GM18909 (cell line): ENCODE results near the gene XRCC6.
"Not testable (repeated sequence)": the region's sequence is repeated elsewhere in the genome, so short reads cannot be mapped to it uniquely, and the experiment has no call there.

Experiments used
- ATAC-seq: cut with Tn5 transposase; IDR thresholded peaks from one replicate; pipeline ENCODE4 v1.9.1; 2021; ENCODE audit warnings: mild to moderate bottlenecking; ENCODE audit not compliant: unreplicated experiment, poor library complexity

Gene XRCC6

DNA sequence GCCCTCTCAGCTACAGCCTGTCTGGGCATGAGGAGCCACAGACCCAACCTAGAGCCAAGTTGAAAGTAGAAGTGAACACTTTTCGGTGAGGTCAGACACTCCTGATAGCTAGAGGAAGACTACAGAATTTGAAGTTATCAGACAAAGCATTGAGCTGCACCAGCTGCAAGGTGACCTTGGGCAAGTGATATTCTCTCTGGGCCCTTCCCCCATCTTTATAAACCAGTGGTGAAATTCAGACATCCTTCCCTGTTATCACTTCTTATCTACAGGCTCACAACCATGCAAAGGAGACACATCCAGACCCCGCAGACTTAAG is 23.5 kb upstream of the XRCC6 start:
- no peak for ATAC-seq

DNA sequence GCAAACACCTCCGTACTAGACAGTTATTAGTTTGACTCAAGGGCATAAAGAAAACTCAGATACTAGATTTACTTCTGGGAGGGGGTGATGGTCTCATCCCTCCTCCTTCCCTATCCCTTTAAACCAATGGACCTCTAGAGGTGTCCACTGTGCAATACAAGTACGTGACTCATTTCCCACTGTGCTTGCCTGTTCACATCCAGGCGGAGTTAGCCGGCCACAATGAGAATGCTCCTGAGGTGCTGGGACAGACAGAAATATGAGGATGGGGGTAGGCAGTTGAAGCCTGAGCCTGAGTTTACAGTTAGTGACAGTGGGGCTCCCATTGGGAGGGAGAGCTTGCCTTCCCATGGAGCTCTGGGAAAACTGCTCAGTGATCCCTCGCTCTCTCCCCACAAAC is 23.0 kb upstream of the XRCC6 start:
- ATAC-seq: no peak

DNA sequence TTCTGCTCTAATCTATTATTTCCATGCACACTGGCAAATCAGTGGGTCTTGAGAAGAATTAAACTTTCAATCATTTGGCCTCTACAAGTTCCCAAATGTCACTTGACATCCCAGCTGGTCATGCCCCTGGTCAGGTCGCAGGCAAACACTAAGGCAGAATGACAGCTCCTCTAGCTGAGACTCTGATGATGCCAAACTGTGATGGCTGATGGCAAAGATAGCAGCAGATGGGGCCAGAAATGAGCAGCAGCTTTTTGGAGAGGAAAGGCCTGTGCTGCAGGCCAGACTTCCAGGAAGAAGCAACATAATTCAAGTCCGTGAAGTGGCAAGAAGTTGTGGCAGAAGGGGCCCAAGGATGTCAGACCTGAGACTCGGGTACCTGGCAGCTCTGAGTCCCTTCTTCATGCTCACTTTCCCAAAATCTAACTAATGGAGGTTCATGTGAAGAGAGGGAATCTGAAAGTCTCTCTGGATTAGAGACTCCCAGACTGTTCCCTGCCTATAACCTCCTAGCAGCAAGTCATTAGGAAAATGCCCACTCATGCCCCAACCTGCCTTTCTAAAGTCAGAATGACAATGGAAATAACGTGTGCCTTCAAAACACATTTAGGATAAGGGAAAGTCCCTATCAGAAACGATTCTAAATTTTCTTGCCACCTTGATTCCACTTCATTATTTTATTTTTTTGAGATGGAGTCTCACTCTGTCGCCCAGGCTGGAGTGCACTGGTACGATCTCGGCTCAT is 22.0 kb upstream of the XRCC6 start:
- ATAC-seq: no peak

DNA sequence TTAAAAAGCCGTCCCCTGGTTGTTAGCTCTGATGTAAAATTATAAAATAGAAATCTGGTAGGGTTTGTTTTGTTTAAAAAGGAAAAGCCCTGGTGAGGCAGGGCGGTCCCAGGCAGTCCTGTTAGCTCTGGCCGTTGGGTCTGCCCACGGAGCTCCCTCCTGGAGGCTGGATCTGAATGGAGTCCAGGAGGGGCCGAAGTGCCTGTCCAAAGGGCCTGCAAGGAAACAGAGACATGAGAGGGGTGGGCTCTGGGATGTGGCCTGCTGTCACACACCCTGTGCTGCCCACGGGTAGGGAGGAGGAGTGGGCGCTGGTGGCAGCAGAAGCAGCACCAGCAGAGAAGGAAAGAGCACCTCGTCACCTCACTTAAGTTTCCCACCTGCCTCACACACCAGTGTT is 20.1 kb upstream of the XRCC6 start:
- ATAC-seq: no peak

DNA sequence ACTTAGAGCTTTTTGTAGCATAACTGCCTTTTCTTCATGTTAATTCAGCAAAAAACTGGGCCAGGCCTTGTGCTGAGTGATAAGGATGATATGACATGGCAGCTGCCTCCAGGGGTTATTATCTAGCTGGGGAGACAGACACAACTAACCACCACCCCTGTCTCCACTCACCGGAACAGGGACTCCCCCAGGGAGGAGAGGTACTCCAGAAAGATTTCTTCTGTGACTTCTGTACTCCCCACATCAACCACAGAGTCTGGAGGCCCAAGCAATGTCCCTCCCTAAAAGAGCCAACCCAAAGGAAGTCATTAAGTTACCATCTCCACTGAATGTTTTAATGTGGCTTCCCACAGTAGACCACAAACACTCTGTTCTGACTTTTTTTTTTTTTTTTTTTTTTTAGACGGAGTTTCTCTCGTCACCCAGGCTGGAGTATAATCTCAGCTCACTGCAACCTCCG is 17.2 kb upstream of the XRCC6 start:
- peak; percentile 79 for ATAC-seq

DNA sequence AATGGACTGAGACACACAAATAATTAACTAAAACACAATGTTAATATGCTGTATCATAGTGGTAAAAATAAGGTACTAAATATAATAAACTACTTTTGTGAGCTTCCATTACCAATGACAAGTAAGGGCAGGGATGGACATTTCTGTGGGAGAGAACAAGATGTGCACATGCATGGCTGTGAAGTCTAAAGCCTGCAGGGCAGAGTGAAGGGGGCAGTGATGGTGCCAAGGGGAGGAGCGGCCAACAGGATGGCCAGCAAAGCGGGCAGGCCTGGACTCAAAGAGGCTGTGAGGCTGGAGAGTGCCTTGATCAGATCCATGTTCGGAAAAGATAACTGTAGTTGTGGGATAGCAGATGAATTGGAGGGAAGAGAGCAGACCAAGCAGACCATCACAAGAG is 12.7 kb upstream of the XRCC6 start:
- ATAC-seq: no peak

DNA sequence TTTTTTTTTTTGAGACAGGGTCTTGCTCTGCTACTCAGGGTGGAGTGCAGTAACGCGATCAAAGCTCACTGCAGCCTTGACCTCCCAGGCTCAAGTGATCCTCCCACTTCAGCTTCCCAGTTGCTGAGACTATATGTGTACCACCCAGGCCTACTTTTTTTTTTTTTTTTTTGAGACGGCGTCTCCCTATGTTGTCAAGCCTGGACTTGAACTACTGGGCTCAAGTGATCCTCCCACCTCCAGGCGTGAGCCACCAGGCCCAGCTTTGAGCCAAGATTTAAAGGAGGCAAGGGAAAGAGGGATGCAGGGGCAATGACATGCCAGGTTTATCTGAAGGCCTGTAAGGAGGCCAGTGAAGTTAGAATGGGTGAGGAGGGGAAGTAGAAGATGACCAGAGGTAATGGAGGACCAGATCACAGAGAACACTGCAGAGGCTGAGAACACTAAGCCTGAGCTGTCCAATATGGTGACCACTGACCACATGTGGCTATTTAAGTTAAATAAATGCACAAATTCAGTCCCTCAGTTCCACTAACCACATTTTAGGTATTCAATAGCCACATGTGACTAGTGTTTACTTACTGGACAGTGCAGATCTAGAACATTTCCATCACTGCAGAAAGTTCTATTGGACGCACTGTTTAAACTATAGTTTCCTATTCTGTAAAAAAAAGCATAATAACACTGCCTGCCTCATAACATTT is 8.3 kb upstream of the XRCC6 start:
- no peak for ATAC-seq

DNA sequence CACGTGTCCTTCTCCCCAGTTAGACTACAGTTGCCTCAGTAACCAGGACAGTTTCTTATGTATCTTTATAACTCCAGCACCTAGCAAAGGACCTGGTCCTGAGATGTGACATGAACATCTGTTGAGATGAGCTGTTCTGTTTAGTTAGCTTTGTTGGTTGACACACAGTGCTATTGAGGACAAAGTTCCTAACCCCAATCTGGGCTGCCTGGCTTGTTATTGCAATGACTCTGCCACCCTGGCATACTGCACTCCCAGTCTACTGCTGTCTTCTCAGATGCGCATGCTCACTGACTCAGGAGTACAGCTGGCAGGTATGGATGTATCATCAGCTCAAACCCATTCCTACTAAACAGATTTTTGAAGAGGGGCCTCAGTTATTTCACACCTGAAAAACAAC is 7.6 kb upstream of the XRCC6 start:
- no peak for ATAC-seq

DNA sequence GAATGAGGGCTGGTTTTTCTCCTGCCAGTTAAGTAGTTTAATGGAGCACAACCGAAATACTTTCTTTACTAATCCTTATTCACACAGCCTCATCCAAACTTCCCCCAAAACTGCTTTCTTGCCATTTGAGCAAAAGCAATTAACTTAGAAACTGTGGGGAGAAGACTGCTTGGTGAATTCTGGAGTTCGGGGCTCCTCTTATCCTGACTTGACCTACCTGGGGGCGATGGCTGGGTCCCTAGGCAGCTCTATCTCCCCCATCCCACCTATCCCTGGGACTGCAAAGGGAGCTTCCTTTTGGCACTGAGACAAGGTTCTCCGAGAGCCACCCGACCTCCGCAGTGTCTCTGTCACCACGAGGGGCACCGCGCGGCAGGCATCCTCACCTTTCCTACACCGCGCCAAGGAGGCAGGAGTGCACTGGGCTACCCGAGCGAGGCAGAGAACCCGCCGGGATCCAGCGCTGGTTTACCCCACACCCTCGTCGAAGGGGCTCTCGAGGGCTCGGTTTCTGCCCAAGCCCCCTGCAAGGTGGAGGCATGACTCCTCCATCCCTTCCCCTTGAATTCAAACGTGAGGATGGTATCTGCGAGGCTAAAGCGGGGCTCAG is 1.0 kb upstream of the XRCC6 start:
- ATAC-seq: peak; percentile 21

DNA sequence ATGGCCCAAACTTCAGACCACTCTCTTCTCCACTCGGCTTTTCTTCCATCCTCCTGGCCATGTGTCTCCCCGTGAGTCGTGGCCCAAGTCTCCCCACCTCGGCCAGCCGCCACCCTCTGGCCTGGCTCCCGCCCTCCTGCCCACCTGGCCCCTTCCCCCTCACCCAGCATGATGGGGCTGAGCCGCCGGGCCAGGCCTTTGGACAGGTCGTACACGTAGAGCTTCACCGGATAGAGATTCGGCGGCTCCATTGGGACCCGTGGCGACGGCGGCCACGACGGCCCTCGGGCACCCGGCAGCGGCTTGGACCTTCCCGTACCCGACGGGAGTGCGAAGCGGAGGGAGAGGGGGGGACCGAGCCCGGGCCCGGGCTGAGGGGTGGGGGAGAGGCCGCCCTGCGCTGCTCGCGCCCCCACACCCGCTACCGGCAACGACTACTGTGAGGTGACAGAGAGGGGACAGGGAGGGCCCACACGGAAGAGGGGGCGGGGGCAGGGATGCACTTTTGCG is 451 bp upstream of the XRCC6 start, which contains the start of gene DESI1:
Gene DESI1 (minus strand): TSS at position 455 of the 510 bp plus-strand sequence. CDS start 204 bp downstream, at position 251.
- peak; percentile 26 for ATAC-seq

DNA sequence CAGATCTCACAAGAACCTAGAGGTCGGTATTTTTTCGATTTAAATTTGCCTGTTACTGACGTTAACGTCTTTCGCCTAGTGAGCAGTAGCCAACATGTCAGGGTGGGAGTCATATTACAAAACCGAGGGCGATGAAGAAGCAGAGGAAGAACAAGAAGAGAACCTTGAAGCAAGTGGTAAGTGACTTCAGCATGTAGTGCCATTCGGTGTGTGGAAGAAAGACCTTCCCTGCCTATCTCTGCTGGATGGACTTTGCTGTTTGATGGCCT is 750 bp downstream of the XRCC6 start:
- ATAC-seq: no peak

DNA sequence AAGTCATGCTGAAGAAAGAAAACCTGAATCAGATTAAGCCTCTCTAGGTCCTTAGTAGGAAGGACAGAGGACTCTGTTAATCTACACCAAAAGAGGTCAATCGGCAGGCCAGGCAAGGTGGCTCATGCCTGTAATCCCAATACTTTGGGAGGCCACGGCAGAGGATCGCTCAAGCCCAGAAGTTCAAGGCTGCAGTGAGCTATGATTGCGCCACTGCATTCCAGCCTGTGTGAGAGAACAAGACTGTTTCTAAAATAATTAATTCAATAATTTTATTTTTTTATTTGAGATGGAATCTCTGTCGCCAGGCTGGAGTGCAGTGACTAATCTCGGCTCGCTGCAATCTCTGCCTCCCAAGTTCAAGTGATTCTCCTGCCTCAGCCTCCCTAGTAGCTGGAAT is 4.5 kb downstream of the XRCC6 start:
- ATAC-seq: no peak

DNA sequence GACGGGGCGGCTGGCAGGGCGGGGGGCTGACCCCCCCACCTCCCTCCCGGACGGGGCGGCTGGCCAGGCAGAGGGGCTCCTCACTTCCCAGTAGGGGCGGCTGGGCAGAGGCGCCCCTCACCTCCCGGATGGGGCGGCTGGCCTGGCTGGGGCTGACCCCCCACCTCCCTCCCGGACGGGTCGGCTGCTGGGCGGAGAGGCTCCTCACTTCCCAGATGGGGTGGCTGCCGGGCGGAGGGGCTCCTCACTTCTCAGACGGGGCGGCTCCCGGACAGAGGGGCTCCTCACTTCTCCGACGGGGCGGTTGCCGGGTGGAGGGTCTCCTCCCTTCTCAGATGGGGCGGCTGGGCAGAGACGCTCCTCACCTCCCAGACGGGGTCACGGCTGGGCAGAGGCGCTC is 10.0 kb downstream of the XRCC6 start:
- ATAC-seq: not testable (repeated sequence)

DNA sequence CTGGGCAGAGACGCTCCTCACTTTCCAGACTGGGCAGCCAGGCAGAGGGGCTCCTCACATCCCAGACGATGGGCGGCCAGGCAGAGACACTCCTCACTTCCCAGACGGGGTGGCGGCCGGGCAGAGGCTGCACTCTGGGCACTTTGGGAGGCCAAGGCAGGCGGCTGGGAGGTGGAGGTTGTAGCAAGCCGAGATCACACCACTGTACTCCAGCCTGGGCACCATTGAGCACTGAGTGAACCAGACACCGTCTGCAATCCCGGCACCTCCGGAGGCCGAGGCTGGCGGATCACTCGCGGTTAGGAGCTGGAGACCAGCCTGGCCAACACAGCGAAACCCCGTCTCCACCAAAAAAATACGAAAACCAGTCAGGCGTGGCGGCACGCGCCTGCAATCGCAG is 10.5 kb downstream of the XRCC6 start:
- not testable (repeated sequence) for ATAC-seq

DNA sequence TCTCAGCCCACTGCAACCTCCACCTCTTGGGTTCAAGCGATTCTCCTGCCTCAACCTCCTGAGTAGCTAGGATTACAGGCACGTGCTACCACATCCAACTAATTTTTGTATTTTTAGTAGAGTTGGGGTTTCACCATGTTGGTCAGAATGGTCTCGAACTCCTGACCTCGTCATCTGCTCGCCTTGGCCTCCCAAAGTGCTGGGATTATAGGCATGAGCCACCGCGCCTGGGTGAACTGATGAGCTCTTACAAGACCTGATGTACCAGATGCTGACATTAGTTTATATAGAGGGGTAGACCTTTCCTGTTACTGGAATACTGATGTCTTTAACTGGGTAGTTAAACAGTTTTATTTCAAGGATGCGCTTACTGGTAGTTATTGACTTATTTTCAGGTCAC is 13.5 kb downstream of the XRCC6 start:
- ATAC-seq: not testable (repeated sequence)

DNA sequence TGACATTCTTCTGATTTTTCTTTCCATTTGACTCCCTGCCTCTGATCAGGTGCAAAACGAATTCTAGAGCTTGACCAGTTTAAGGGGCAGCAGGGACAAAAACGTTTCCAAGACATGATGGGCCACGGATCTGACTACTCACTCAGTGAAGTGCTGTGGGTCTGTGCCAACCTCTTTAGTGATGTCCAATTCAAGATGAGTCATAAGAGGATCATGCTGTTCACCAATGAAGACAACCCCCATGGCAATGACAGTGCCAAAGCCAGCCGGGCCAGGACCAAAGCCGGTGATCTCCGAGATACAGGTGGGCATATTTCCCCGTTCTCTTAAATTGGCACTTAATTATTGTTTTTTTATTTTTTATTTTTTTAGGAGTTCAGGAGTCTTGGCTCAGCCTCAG is 15.4 kb downstream of the XRCC6 start:
- no peak for ATAC-seq

DNA sequence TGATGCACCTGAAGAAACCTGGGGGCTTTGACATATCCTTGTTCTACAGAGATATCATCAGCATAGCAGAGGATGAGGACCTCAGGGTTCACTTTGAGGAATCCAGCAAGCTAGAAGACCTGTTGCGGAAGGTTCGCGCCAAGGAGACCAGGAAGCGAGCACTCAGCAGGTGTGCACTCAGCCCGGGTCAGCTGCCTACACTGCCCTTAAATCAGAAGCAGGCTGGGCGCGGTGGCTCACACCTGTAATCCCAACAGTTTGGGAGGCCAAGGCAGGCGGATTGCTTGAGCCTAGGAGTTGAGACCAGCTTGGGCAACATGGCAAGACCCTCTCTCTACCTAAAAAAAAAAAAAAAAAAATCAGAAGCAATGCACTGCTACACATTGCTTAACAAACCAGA is 16.5 kb downstream of the XRCC6 start:
- not testable (repeated sequence) for ATAC-seq

DNA sequence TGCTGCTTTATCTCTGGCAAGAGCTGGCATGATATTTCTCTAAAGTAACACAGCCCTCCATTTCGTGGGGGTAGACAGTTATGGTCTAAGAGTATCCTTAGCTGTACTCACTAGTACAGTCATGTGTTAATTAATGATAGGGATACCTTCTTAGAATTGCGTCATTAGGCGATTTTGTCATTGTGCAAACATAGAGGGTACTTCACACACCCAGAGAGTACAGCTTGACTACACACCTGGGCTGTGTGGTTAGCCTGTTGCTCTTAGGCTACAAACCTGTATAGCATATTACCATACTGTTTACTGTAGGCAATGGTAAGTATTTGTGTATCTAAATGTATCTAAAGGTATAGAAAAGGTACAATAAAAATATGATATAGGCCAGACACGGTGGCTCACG is 17.0 kb downstream of the XRCC6 start:
- ATAC-seq: no peak

DNA sequence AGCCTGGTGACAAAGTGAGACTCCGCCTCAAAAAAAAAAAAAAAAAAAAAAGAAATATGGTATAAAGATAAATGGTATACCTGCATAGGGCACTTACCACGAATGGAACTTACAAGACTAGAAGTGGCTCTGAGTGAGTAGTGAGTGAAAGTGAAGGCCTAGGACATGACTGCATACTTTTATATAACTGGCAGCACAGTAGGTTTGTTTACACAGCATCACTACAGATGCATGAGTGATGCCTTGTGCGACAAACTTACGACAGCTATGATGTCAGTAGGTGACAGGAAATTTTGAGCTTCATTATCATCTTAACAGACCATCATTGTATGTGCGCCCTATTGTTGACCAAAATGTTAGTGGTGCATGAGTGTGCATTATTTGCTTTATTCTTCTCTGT is 17.7 kb downstream of the XRCC6 start:
- ATAC-seq: no peak

DNA sequence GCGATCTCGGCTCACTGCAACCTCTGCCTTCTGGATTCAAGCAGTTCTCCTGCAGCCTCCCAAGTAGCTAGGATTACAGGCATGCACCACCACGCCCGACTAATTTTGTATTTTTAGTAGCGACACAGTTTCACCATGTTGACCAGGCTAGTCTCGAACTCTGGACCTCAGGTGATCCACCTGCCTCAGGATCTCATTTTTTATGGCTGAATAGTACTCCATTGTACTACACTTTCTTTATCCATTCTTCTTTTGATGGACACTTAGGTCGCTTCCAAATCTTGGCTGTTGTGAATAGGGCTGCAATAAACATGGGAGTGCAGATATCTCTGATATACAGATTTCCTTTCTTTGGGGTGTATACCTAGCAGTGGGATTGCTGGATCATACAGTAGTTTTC is 20.8 kb downstream of the XRCC6 start:
- no peak for ATAC-seq

DNA sequence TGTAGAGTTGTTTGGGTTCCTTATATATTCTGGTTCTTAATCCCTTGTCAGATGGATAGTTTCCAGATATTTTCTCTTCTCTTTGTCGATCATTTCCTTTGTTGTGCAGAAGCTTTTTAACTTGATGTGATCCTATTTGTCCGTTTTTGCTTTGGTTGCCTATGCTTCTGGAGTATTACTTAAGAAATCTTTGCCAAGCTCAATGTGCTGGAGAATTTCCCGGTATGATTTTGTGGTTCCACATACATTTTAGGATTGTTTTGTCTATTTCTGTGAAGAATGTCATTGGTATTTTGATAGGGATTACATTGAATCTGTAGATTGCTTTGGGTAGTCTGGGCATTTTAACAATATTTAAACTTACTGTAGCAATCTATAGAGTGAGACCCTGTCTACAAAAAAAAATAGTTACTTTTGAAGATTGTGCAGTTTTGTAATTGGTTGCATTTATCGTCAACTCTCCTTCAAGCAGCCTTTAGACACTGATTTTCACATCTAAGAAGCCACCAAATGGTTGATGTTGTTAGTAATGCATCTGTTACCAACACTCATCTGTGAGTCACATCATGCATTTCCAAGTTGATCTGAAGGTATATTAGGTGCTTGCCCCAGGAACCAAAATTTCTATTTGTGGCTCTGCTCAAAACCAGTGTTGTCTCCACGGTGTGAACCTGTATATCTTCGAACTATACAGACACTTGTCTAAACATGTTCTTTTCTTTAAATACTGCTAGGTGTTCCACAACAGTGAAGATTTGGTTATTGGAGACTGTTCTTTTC is 21.4 kb downstream of the XRCC6 start:
- no peak for ATAC-seq
